Measurements from ENCODE around the gene FAT1.

The FAT1 gene

DNA sequence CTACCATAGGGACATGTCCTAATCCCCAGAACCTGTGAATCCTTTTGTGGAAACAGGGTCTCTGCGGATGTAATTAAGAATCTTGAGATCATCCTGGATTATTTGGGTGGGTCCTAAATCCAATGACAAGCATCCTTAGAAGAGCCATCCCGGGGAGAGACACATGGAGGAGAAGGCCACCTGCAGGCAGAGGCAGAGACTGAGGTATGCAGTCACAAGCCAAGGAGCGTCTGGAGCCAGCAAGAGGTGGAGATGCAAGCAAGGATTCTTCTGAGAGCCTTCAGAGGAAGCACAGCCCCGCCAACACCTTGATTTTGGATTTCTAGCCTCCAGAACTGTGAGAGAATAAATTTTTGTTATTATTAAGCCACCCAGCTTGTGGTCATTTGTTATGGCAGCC lies 13.8 kb upstream of the FAT1 start:
- Histone ChIP-seq H3K9ac (ENCODE audit: insufficient read length, low read depth) (no peak overlapping the region), H3K36me3 (ENCODE audit: insufficient read depth, insufficient read length, low read length) (no peaks in the 10 kb centered on the region)
- no peak for TF ChIP-seq ZNF274 (IDR thresholded peaks at IDR 0.05; ENCODE audit: low read depth, low read length)
- no peak for TF ChIP-seq YY1 (IDR thresholded peaks at IDR 0.05; ENCODE audit: insufficient read depth, insufficient read length)
- no peak for TF ChIP-seq SUZ12 (IDR thresholded peaks at IDR 0.05; ENCODE audit: extremely low read depth, insufficient read depth, insufficient read length)

DNA sequence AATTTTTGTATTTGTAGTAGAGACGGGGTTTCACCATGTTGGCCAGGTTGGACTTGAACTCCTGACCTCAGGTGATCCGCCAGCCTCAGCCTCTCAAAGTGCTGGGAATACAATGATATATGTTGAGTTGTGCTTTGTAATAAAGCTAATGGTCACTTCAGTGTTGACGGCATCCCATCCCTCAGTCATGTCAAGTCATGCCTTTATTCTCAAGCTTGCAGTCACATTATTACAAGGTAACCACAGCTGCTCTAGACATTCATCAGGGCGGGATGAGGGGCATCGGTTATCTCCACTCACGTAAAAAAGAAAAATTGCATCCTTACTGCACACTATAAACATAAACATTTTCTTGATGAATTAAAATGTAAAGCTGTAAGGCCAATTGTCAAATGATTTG lies 12.8 kb upstream of the FAT1 start:
- Histone ChIP-seq H3K4me3 (ENCODE audit: insufficient read length, low read depth) (no peak overlapping the region), H3K9ac (ENCODE audit: insufficient read length, low read depth) (no peak overlapping the region), H3K9me3 (ENCODE audit: insufficient read depth, low read length) (no peaks in the 10 kb centered on the region), H3K4me1 (ENCODE audit: insufficient read depth, insufficient read length) (no peaks in the 10 kb centered on the region), H3K36me3 (ENCODE audit: insufficient read depth, insufficient read length, low read length) (no peaks in the 10 kb centered on the region), H3K27me3 (ENCODE audit: insufficient read depth, insufficient read length) (no peaks in the 10 kb centered on the region)
- no peak for DNase-seq (ENCODE audit: low read depth, low spot score)
- no peak for TF ChIP-seq ZNF274 (IDR thresholded peaks at IDR 0.05; ENCODE audit: low read depth, low read length)
- no peak for TF ChIP-seq SUZ12 (IDR thresholded peaks at IDR 0.05; ENCODE audit: extremely low read depth, insufficient read depth, insufficient read length)
- no peak for TF ChIP-seq YY1 (IDR thresholded peaks at IDR 0.05; ENCODE audit: insufficient read depth, insufficient read length)

More for the DNA sequence above, 13.8 kb upstream of the FAT1 start:
- H3K27me3 ChIP-seq (ENCODE audit: insufficient read depth, insufficient read length) = no peaks in the 10 kb centered on the region
- H3K4me1 ChIP-seq (ENCODE audit: insufficient read depth, insufficient read length) = no peaks in the 10 kb centered on the region
- DNase-seq (ENCODE audit: low read depth, low spot score) = no peak
- no peak overlapping the region for H3K4me3 ChIP-seq (ENCODE audit: insufficient read length, low read depth)
- H3K9me3 ChIP-seq (ENCODE audit: insufficient read depth, low read length) = no peaks in the 10 kb centered on the region

DNA sequence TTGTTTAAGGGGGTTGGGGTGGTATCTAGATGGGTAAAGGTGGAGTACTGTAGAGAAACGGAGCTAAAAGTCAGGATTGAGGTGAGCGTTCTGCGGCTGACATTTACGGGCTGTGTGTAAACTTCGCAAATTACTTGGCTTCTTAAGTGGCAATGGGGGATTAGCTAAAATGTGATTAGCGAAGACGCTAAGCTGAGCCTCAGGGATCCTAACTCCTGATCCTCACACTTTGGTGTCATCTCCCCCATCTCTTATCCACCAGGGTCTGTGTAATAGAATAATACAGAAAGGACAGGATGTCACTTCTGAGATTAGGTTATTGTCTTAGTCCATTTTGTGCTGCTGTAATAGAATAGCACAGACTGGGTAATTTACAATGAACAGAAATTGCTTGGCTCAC lies 10.6 kb upstream of the FAT1 start:
- Histone ChIP-seq H3K36me3 (ENCODE audit: insufficient read depth, insufficient read length, low read length) (no peaks in the 10 kb centered on the region), H3K9me3 (ENCODE audit: insufficient read depth, low read length) (no peaks in the 10 kb centered on the region), H3K4me3 (ENCODE audit: insufficient read length, low read depth) (no peak overlapping the region), H3K4me1 (ENCODE audit: insufficient read depth, insufficient read length) (peaks cover 3% of the 10 kb centered on the region), H3K9ac (ENCODE audit: insufficient read length, low read depth) (no peak overlapping the region), H3K27me3 (ENCODE audit: insufficient read depth, insufficient read length) (no peaks in the 10 kb centered on the region)
- DNase-seq (ENCODE audit: low read depth, low spot score) = no peak
- TF ChIP-seq ZNF274 (IDR thresholded peaks at IDR 0.05; ENCODE audit: low read depth, low read length) = no peak
- no peak for TF ChIP-seq SUZ12 (IDR thresholded peaks at IDR 0.05; ENCODE audit: extremely low read depth, insufficient read depth, insufficient read length)
- TF ChIP-seq YY1 (IDR thresholded peaks at IDR 0.05; ENCODE audit: insufficient read depth, insufficient read length) = no peak

DNA sequence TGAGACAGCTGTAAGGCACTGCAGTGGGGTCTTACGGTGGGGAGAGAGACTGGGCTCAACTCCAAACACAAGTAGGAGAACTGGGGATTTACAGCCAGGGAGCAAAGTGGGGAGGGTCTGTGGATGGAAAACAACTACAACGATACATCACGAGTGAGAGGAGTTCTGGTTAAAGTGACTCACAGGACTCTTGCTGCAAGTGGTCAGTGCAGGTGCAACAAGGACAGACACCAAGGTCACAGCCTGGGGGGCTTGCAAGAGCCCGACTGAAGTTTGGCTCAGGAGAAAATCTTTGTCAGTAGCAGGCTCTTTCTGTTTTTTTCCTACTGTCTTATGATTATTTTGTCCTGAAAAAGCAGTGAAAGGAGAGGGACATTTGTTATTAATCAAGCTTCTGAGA lies 10.1 kb upstream of the FAT1 start:
- Histone ChIP-seq H3K4me1 (ENCODE audit: insufficient read depth, insufficient read length) (peaks cover 3% of the 10 kb centered on the region), H3K36me3 (ENCODE audit: insufficient read depth, insufficient read length, low read length) (no peaks in the 10 kb centered on the region), H3K27me3 (ENCODE audit: insufficient read depth, insufficient read length) (no peaks in the 10 kb centered on the region), H3K9ac (ENCODE audit: insufficient read length, low read depth) (no peak overlapping the region), H3K9me3 (ENCODE audit: insufficient read depth, low read length) (no peaks in the 10 kb centered on the region), H3K4me3 (ENCODE audit: insufficient read length, low read depth) (no peak overlapping the region)
- no peak for DNase-seq (ENCODE audit: low read depth, low spot score)
- TF ChIP-seq YY1 (IDR thresholded peaks at IDR 0.05; ENCODE audit: insufficient read depth, insufficient read length) (no peak), SUZ12 (IDR thresholded peaks at IDR 0.05; ENCODE audit: extremely low read depth, insufficient read depth, insufficient read length) (no peak), ZNF274 (IDR thresholded peaks at IDR 0.05; ENCODE audit: low read depth, low read length) (no peak)

DNA sequence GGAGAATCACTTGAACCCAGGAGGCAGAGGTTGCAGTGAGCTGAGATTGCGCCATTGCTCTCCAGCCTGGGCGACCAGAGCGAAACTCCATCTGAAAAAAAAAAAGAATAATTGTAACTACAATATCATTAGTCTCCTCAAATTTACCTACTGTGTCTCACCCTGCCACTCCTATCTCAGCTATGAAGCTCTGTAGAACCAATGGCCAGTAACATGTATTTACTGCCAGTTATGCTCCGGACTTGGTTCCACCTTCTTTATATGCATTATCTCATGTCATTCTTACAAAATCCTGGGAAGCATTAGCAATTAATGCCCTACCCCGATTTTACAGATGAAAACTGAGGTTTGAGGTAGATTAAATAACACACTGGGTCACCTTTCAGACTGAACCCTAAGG lies 7.0 kb upstream of the FAT1 start:
- Histone ChIP-seq H3K9ac (ENCODE audit: insufficient read length, low read depth) (no peak overlapping the region), H3K4me3 (ENCODE audit: insufficient read length, low read depth) (no peak overlapping the region), H3K4me1 (ENCODE audit: insufficient read depth, insufficient read length) (peaks cover 3% of the 10 kb centered on the region), H3K27me3 (ENCODE audit: insufficient read depth, insufficient read length) (no peaks in the 10 kb centered on the region), H3K36me3 (ENCODE audit: insufficient read depth, insufficient read length, low read length) (no peaks in the 10 kb centered on the region), H3K9me3 (ENCODE audit: insufficient read depth, low read length) (no peaks in the 10 kb centered on the region)
- no peak for TF ChIP-seq ZNF274 (IDR thresholded peaks at IDR 0.05; ENCODE audit: low read depth, low read length)
- TF ChIP-seq SUZ12 (IDR thresholded peaks at IDR 0.05; ENCODE audit: extremely low read depth, insufficient read depth, insufficient read length) = no peak
- no peak for TF ChIP-seq YY1 (IDR thresholded peaks at IDR 0.05; ENCODE audit: insufficient read depth, insufficient read length)
- no peak for DNase-seq (ENCODE audit: low read depth, low spot score)

DNA sequence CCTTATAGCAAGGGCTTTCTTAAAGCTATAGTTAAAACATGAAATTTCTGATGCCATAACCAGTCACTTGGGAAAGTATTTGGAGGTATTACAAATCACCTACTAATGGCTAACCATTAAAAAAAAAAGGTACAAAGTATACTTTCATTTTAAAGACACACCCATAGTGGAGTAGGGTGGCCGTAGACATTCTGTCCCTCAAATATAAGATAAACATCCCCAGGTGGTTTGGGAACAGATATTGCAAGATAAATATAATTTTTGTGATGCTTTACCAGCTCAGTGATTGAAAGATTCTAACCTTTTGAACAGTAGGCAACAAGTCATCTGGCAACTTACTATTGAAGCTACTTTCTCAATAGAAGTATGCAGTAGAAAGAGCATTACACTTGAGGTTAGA lies 6.2 kb upstream of the FAT1 start:
- H3K4me3 ChIP-seq (ENCODE audit: insufficient read length, low read depth) = no peak overlapping the region
- DNase-seq (ENCODE audit: low read depth, low spot score) = no peak
- no peak for TF ChIP-seq YY1 (IDR thresholded peaks at IDR 0.05; ENCODE audit: insufficient read depth, insufficient read length)
- no peak for TF ChIP-seq SUZ12 (IDR thresholded peaks at IDR 0.05; ENCODE audit: extremely low read depth, insufficient read depth, insufficient read length)
- TF ChIP-seq ZNF274 (IDR thresholded peaks at IDR 0.05; ENCODE audit: low read depth, low read length) = no peak
- H3K27me3 ChIP-seq (ENCODE audit: insufficient read depth, insufficient read length) = no peaks in the 10 kb centered on the region
- H3K9me3 ChIP-seq (ENCODE audit: insufficient read depth, low read length) = no peaks in the 10 kb centered on the region
- peaks cover 3% of the 10 kb centered on the region for H3K4me1 ChIP-seq (ENCODE audit: insufficient read depth, insufficient read length)
- no peaks in the 10 kb centered on the region for H3K36me3 ChIP-seq (ENCODE audit: insufficient read depth, insufficient read length, low read length)
- no peak overlapping the region for H3K9ac ChIP-seq (ENCODE audit: insufficient read length, low read depth)

DNA sequence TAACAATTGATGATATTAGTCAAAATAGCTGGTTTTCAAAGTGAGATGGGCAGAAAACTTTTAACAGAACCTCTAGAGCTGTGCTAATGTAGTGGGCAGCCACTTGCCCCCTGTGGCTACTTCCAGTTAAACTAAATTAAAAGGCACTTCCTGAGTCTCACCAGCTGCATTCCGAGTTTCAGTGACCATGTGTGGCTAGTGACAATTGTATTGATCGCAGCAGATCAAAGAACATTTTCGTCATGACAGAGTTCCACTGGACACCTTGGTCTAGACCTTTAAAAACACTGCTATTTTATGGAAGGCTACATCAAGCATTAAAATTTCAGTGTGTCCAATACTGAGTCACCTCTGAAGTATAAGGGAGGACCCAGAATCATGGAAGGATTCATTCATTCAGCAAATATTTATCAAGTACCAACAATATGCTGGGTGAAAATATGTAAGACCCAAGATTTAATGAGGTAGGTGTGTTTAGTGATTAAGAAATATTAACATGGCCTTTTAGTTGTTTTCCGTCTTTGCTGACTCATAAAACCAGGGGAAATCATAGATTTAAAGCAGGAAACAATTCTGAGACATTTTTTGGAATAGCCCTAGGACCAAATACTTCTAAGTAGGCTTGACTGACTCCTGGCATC lies 5.1 kb upstream of the FAT1 start:
- H3K4me1 ChIP-seq (ENCODE audit: insufficient read depth, insufficient read length) = peaks cover 3% of the 10 kb centered on the region
- no peak overlapping the region for H3K9ac ChIP-seq (ENCODE audit: insufficient read length, low read depth)
- no peaks in the 10 kb centered on the region for H3K36me3 ChIP-seq (ENCODE audit: insufficient read depth, insufficient read length, low read length)
- TF ChIP-seq ZNF274 (IDR thresholded peaks at IDR 0.05; ENCODE audit: low read depth, low read length) (no peak), SUZ12 (IDR thresholded peaks at IDR 0.05; ENCODE audit: extremely low read depth, insufficient read depth, insufficient read length) (no peak), YY1 (IDR thresholded peaks at IDR 0.05; ENCODE audit: insufficient read depth, insufficient read length) (no peak)
- no peak overlapping the region for H3K4me3 ChIP-seq (ENCODE audit: insufficient read length, low read depth)
- no peak for DNase-seq (ENCODE audit: low read depth, low spot score)
- no peaks in the 10 kb centered on the region for H3K27me3 ChIP-seq (ENCODE audit: insufficient read depth, insufficient read length)
- no peaks in the 10 kb centered on the region for H3K9me3 ChIP-seq (ENCODE audit: insufficient read depth, low read length)

Data from NT2/D1 (cell line).